ENCODE results near the gene MARCKS. TPM values are rescaled to one million over a fixed set of nuclear protein-coding genes. Genes with fewer than 3 reads are reported as not detected.

MARCKS gene
- total and polyA plus RNA-seq, 10 of the 15 experiments (the other 5 are each of a cell fraction or from before 2014, with no cell fraction given): 29.0 to 164 (median 74.5) TPM

GRCh38 chr6:113881478-113881980 lies 24.4 kb downstream of the MARCKS start:
- in situ Hi-C loops (cut with MboI) (loop anchor here (10.0 kb wide), 2 partner anchors 687 to 1107 kb away; no protein-coding TSS in a partner anchor), intact Hi-C loops (cut with micrococcal nuclease; ENCODE audit: unreplicated experiment) (no loop called here)
- Histone ChIP-seq H3K9me3 (replicated peaks; ENCODE audit: control insufficient read depth, insufficient read depth, low read length) (no peaks in the 10 kb centered on the region), H3K27ac (ENCODE audit: control insufficient read depth, insufficient read depth) (no peak overlapping the region), H3K79me2 (ENCODE audit: control insufficient read depth, insufficient read depth, low read length) (no peaks in the 10 kb centered on the region), H3K4me2 (ENCODE audit: control insufficient read depth, insufficient read depth) (no peak overlapping the region), H3K36me3 (ENCODE audit: control insufficient read depth in 2 of 2, insufficient read depth in 2 of 2, low read length in 1 of 2) (no peaks in the 10 kb centered on the region), H3K9ac (ENCODE audit: control insufficient read depth, insufficient read depth, low read length) (no peak overlapping the region), H3K4me3 (no peak overlapping the region), H3K27me3 (replicated peaks in 1 of 2; ENCODE audit: control insufficient read depth in 2 of 2, insufficient read depth in 2 of 2, low read length in 1 of 2) (no peaks in the 10 kb centered on the region), H2AFZ (ENCODE audit: control insufficient read depth, low read depth, low read length) (no peak overlapping the region), H4K20me1 (ENCODE audit: control insufficient read depth, insufficient read depth) (no peaks in the 10 kb centered on the region), H3K4me1 (ENCODE audit: control insufficient read depth, insufficient read depth, low read length) (no peaks in the 10 kb centered on the region)
- TF ChIP-seq POLR2A (IDR thresholded peaks at IDR 0.05; ENCODE audit: low read depth, low read length): no peak
- TF ChIP-seq CHD1 (IDR thresholded peaks at IDR 0.05; ENCODE audit: low read depth, low read length): no peak
- no peak for TF ChIP-seq ZBTB33 (IDR thresholded peaks at IDR 0.05)
- TF ChIP-seq PRDM15 (CRISPR knock-in tag; IDR thresholded peaks at IDR 0.05): no peak
- TF ChIP-seq ETV6 (conservative IDR thresholded peaks at IDR 0.05 in 1 of 2, IDR thresholded peaks at IDR 0.05 in 1 of 2; ENCODE audit: borderline replicate concordance in 1 of 2, low read depth in 1 of 2): no peak
- TF ChIP-seq CHD2 (IDR thresholded peaks at IDR 0.05; ENCODE audit: borderline replicate concordance, low read depth, low read length): no peak
- TF ChIP-seq HDAC6 (IDR thresholded peaks at IDR 0.05; ENCODE audit: unreplicated experiment): no peak
- no peak for TF ChIP-seq SIX5 (IDR thresholded peaks at IDR 0.05; ENCODE audit: low read depth, low read length, severe bottlenecking)
- no peak for TF ChIP-seq TARDBP (IDR thresholded peaks at IDR 0.05; ENCODE audit: borderline replicate concordance)
- no peak for TF ChIP-seq NRF1 (conservative IDR thresholded peaks at IDR 0.05; ENCODE audit: low read depth, low read length)
- no peak for TF ChIP-seq RELA (IDR thresholded peaks at IDR 0.05; ENCODE audit: borderline replicate concordance, partially characterized antibody)
- FAIRE-seq (no peak), ATAC-seq (no peak), DNase-seq (ENCODE audit: low read depth, low spot score) (no peak)
- ChIA-PET SMC1A (ENCODE audit: uncharacterized antibody, unreplicated experiment) (interaction anchor here (0.7 to 6.0 kb wide), 4 partner anchors 326 to 1001 kb away, joined by 3 to 52 read pairs (median 16); no protein-coding TSS in a partner anchor), RAD21 (ENCODE audit: unreplicated experiment) (no interaction called here), POLR2A (no interaction called here), CTCF (interaction anchor here (0.6 to 9.5 kb wide), 6 partner anchors 11 to 1265 kb away, joined by 3 to 88 read pairs (median 4); no protein-coding TSS in a partner anchor)
- BruUV-seq (replicated peaks): no TSS peak
- WGBS (ENCODE audit: insufficient coverage, insufficient replicate concordance, low lambda C conversion rate, missing lambda C conversion rate): 65% methylated on average over 2 of the region's 2 CpGs
